Small intestine (tissue), 7 donors: ENCODE measurements around the gene GLI3. TPM values are rescaled to one million over a fixed set of nuclear protein-coding genes. Genes with fewer than 3 reads are reported as not detected.

ENCODE experiments used
- DNase-seq, 2 donors: peaks; one replicate each; pipeline versions ENCODE4 v3.0.0 to v3.0.0-alpha.2; 2013
- FAIRE-seq: peaks from 2 replicates; lab custom pipeline; 2012; peaks lifted over from hg19 to GRCh38; lab: Jason Lieb, UNC
- H3K27ac ChIP-seq, 3 donors: one replicate each; pipeline ENCODE4 v1.5.1; 2013; ENCODE audit warnings: low read length in 2 of 3, mild to moderate bottlenecking in 2 of 3, control low read depth in 1 of 3, inconsistent platforms in 1 of 3, low read depth in 1 of 3, moderate library complexity in 1 of 3
- H3K27me3 ChIP-seq, 3 donors: one replicate each; pipeline ENCODE4 v1.6.1; 2013; ENCODE audit warnings: low read length in 3 of 3, inconsistent platforms in 1 of 3; ENCODE audit not compliant: control insufficient read depth in 3 of 3, insufficient read depth in 3 of 3
- H3K36me3 ChIP-seq, 3 donors: one replicate each; pipeline ENCODE4 v1.6.1; 2013; ENCODE audit warnings: low read length in 3 of 3, inconsistent platforms in 1 of 3, low read depth in 1 of 3, mild to moderate bottlenecking in 1 of 3, moderate library complexity in 1 of 3; ENCODE audit not compliant: control insufficient read depth in 3 of 3, insufficient read depth in 2 of 3
- H3K4me1 ChIP-seq, 3 donors: one replicate each; pipeline ENCODE4 v1.6.1; 2013; ENCODE audit warnings: low read length in 2 of 3, inconsistent platforms in 1 of 3, low read depth in 1 of 3, mild to moderate bottlenecking in 1 of 3, moderate library complexity in 1 of 3; ENCODE audit not compliant: control insufficient read depth in 3 of 3, insufficient read depth in 2 of 3
- H3K4me3 ChIP-seq, 3 donors: one replicate each; pipeline ENCODE4 v1.5.1; 2013; ENCODE audit warnings: low read length in 3 of 3, control low read depth in 1 of 3, inconsistent platforms in 1 of 3, low read depth in 1 of 3, mild to moderate bottlenecking in 1 of 3, moderate library complexity in 1 of 3
- H3K9me3 ChIP-seq, 2 donors: one replicate each; pipeline ENCODE4 v1.6.1; 2013; ENCODE audit warnings: low read depth in 1 of 2, low read length in 1 of 2; ENCODE audit not compliant: control insufficient read depth in 2 of 2, insufficient read depth in 1 of 2
- WGBS, 3 donors: extraction: QIAGEN DNeasy Blood & Tissue Kit; methylation state at CpG; one replicate each; pipeline ENCODE4 v1.1.7; 2013; 5-methylcytosine and 5-hydroxymethylcytosine counted together
- polyA plus RNA-seq, 4 donors: library from polyadenylated mRNA; stranded (reverse) in 3 of 4; unstranded in 1 of 4; fragments of 200-250 nt in 3 of 4; fragments of 120-200 nt in 1 of 4; gene quantifications; one replicate each; pipeline versions ENCODE4 v1.2.1 to v1.2.3, GENCODE V29; 2013
- donor health status: healthy with polysubstance abuse.
- donor health status: control.
- donor health status: control.
- donor health status: Bipolar disorder and iron deficiency.
- donor health status: healthy.

GLI3 gene
- polyA plus RNA-seq, 4 donors = 0.54 to 2.7 (median 1.8) TPM; not detected in 1

- Histone ChIP-seq H3K36me3 (peaks cover 0 to 5% (median 0%) of the 10 kb centered on the region in 3 donors), H3K9me3 (no peaks in the 10 kb centered on the region), H3K4me1 (no peaks in the 10 kb centered on the region), H3K4me3 (no peak overlapping the region), H3K27ac (no peak overlapping the region), H3K27me3 (no peaks in the 10 kb centered on the region)
- DNase-seq = no peak
- 91 to 94% (median 92%) methylated on average over 4 of the region's 4 CpGs for WGBS, 3 donors
- no peak for FAIRE-seq
Measured at GRCh38 chr7:41972776-41973175, 264.2 kb downstream of the GLI3 start.

- H3K27me3 ChIP-seq = no peaks in the 10 kb centered on the region
- no peak overlapping the region for H3K27ac ChIP-seq
- 86 to 92% (median 90%) methylated on average over 13 of the region's 13 CpGs for WGBS, 3 donors
Measured at GRCh38 chr7:41972270-41972669, 264.7 kb downstream of the GLI3 start.

GRCh38 chr7:41971640-41972187, 265.3 kb downstream of the GLI3 start:
- Histone ChIP-seq H3K9me3 (no peaks in the 10 kb centered on the region), H3K4me1 (no peaks in the 10 kb centered on the region), H3K27me3 (no peaks in the 10 kb centered on the region), H3K36me3 (peaks cover 0 to 5% (median 0%) of the 10 kb centered on the region in 3 donors), H3K4me3 (no peak overlapping the region), H3K27ac (no peak overlapping the region)
- 80 to 85% (median 84%) methylated on average over 9 of the region's 9 CpGs for WGBS, 3 donors
- no peak for DNase-seq
- no peak for FAIRE-seq

More at GRCh38 chr7:41972270-41972669, 264.7 kb downstream of the GLI3 start:
- Histone ChIP-seq H3K9me3 (no peaks in the 10 kb centered on the region), H3K36me3 (peaks cover 0 to 5% (median 0%) of the 10 kb centered on the region in 3 donors), H3K4me1 (no peaks in the 10 kb centered on the region), H3K4me3 (no peak overlapping the region)
- DNase-seq (no peak), FAIRE-seq (no peak)

GRCh38 chr7:41970941-41971340, 266.1 kb downstream of the GLI3 start:
- peaks cover 0 to 6% (median 0%) of the 10 kb centered on the region in 3 donors for H3K36me3 ChIP-seq
- H3K4me3 ChIP-seq = no peak overlapping the region
- 83 to 88% (median 88%) methylated on average over 5 of the region's 5 CpGs for WGBS, 3 donors
- no peak for DNase-seq
- no peaks in the 10 kb centered on the region for H3K27me3 ChIP-seq
- FAIRE-seq = no peak
- no peak overlapping the region for H3K27ac ChIP-seq
- H3K4me1 ChIP-seq = no peaks in the 10 kb centered on the region
- H3K9me3 ChIP-seq = no peaks in the 10 kb centered on the region

- FAIRE-seq = no peak
- H3K27me3 ChIP-seq = no peaks in the 10 kb centered on the region
- H3K27ac ChIP-seq = no peak overlapping the region
- H3K36me3 ChIP-seq = peaks cover 0 to 14% (median 0%) of the 10 kb centered on the region in 3 donors
- no peak overlapping the region for H3K4me3 ChIP-seq
- 73 to 90% (median 85%) methylated on average over 1 of the region's 1 CpG for WGBS, 3 donors
- no peaks in the 10 kb centered on the region for H3K9me3 ChIP-seq
- DNase-seq = no peak
- no peaks in the 10 kb centered on the region for H3K4me1 ChIP-seq
Measured at GRCh38 chr7:41969561-41970105, 267.4 kb downstream of the GLI3 start.

- Histone ChIP-seq H3K4me3 (no peak overlapping the region), H3K9me3 (no peaks in the 10 kb centered on the region), H3K27ac (no peak overlapping the region), H3K27me3 (no peaks in the 10 kb centered on the region), H3K4me1 (no peaks in the 10 kb centered on the region), H3K36me3 (peaks cover 0 to 14% (median 0%) of the 10 kb centered on the region in 3 donors)
- DNase-seq (no peak), FAIRE-seq (no peak)
- WGBS, 3 donors = 69 to 83% (median 76%) methylated on average over 3 of the region's 3 CpGs
Measured at GRCh38 chr7:41967156-41967555, 269.9 kb downstream of the GLI3 start.

- DNase-seq (no peak), FAIRE-seq (no peak)
- no peaks in the 10 kb centered on the region for H3K9me3 ChIP-seq
- H3K4me3 ChIP-seq = no peak overlapping the region
- no peak overlapping the region for H3K27ac ChIP-seq
- H3K36me3 ChIP-seq = peaks cover 0 to 12% (median 0%) of the 10 kb centered on the region in 3 donors
- H3K4me1 ChIP-seq = no peaks in the 10 kb centered on the region
- H3K27me3 ChIP-seq = no peaks in the 10 kb centered on the region
- 96 to 98% (median 97%) methylated on average over 49 to 62 of the region's 62 CpGs for WGBS, 3 donors
Measured at GRCh38 chr7:41965951-41966505, 271.0 kb downstream of the GLI3 start.

- FAIRE-seq (no peak), DNase-seq (no peak)
- Histone ChIP-seq H3K4me3 (no peak overlapping the region), H3K9me3 (no peaks in the 10 kb centered on the region), H3K4me1 (no peaks in the 10 kb centered on the region), H3K36me3 (peaks cover 0 to 12% (median 0%) of the 10 kb centered on the region in 3 donors), H3K27me3 (no peaks in the 10 kb centered on the region), H3K27ac (no peak overlapping the region)
- 93 to 96% (median 96%) methylated on average over 46 to 47 of the region's 47 CpGs for WGBS, 3 donors
Measured at GRCh38 chr7:41964849-41965745, 271.9 kb downstream of the GLI3 start.
